HG02870 (cell line): ENCODE measurements around the gene IGF1R.

ENCODE experiments used
- ATAC-seq: cut with Tn5 transposase; IDR thresholded peaks from one replicate; pipeline ENCODE4 v1.9.1; 2021; ENCODE audit warnings: mild to moderate bottlenecking, moderate library complexity; ENCODE audit not compliant: unreplicated experiment

The IGF1R gene

GRCh38 chr15:98933406-98933805 lies 285.1 kb downstream of the IGF1R start:
- no peak for ATAC-seq

DNA sequence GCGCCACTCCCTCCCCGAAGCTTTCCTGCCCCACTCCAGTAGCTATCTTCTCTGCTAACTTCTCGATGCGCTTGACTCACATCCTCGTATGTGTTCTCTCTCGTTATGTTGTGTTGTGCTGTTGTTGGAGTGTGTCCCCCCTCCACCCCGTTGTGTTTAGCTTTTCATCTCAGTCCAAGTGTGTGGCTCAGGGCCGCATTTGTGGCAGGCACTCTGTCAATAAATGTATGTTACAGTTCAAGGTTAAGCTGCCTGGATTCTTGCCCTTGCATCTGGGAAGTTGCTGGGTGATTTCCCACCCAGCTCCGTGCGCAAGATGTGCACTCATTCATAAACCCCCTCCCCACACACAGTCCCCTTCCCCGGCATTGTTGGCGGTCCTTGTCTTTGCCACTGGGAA lies 287.4 kb downstream of the IGF1R start:
- no peak for ATAC-seq

DNA sequence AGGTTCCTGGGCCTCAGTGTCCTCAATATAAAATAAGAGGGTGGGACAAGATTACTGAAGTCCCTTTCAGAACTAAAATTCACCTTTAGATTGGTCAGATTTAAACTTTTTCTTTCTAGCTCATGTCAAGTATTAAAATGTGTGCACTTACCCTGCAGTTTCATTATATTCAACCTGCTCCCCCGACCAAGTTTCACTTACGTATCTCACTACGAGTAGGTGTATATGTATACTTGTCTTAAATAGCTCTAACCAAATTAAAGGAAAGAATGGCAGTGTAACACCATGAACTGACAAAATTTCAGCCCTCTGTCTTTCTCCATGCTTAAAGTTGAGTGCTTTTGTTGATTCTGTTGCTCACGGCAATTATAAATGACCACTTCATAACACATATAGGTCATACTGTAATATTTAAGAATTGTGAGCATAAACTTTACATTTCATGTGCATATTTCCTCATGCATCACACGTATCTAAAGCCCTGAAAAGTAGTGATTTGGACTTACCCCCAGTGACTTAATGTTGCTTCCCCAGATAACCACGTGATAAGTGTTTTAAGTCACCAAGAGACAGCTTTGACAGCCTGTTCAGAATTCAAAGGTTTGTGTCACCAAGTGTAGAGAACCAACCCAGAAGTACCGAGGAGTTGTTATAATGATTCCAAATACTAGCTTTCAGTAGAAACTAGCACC lies 289.2 kb downstream of the IGF1R start:
- peak; percentile 89 for ATAC-seq

DNA sequence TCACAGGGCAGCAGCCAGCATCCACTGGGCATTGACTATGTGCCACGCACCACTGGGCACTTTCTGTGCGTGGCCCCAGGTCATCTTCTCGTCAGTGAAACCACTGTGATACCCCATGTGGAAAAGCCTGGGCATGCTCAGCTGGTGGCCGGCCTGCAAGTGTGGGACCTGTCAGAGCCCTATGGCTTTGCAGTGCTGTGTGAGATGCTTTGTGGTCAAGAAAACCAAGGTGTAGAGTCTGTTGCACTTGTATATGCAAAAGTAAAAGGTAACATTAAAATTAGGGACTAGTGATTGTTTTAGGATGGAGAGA lies 289.7 kb downstream of the IGF1R start:
- peak; percentile 38 for ATAC-seq

- ATAC-seq = no peak
These were observed 290.5 kb downstream of the IGF1R start for GRCh38 chr15:98938799-98939198.

GRCh38 chr15:98939311-98940080 lies 291.2 kb downstream of the IGF1R start:
- ATAC-seq = no peak

DNA sequence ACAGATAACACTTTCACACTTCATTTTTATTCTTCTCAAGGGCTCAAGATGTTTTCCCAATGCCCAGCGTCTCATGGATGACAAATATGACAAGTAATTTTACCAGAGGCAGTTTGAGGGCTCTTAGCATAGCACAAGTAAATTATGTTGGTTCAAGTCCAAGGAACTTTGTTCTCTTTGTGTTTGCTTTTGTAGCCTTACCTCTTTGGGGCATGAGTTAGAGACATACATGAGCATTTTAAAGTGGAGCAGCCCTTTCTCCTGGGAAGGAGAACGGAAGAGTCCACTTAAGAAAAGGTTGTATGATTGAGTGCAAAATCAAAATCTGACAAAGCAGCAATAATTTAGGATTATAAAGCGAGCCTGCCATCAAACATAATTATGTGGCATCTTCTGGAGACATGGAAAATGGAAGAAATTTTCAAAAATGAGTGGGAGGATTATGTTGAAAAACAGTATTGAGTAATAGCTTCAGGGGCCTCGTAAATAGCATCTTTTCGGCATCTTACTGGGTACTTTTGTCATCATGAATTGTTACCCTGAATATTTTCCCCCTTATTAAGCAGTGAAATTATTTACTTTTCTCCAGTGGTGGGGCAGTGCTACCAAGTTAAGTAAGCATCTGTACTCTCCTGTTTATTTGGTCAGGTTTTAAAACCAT lies 293.4 kb downstream of the IGF1R start:
- ATAC-seq = no peak

GRCh38 chr15:98942431-98942830 lies 294.1 kb downstream of the IGF1R start:
- no peak for ATAC-seq

DNA sequence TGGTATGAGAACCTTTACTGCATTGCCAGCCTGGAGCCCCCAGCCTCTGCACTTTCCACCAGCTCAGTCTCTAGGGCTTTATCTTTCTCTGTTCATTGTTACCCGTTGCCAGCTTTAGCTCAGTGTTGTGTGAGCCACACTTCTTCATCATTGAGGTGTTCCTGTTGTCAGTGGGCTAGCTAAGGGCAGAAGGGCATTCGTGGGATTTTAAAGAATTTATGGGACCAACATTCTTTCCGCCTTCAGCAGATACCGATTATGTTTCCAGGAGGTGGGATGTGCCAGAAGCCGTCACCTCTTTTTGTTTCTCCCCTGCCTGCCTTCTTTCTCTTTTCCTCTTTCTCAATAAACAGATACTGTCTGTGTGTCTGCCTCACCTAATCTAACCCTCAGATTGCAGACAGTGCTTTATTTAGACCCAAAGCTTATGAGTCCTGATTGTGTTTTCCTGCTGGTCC lies 294.7 kb downstream of the IGF1R start:
- ATAC-seq = no peak

DNA sequence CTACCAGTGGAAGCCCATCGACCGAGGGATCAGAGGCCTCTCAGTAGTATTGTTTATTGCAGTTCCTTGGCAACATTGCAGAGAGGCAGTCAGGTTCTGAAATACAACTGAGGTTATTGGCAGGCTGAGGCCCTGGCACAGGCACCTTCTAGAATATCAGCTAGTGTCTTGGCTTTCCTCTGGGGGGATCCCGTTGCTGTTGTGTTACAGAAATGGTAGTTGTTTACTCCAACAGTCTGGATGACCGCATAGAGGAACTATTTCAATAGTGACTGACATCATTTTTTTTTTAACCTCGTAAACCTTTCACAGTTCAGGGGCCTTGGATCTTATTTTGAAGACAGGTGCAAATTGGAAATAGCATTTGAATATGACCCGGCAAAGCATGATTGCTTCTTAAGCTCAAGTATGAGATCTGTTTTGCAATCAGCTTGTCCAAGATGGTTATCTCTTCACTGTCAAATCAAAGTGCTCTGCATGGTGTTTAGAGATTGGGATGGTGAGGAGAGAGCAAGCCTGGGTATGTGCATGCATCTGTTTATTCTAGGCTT lies 295.3 kb downstream of the IGF1R start:
- ATAC-seq = no peak

- ATAC-seq = no peak
These were observed 298.2 kb downstream of the IGF1R start for GRCh38 chr15:98946301-98947255.

GRCh38 chr15:98948456-98948855 lies 300.1 kb downstream of the IGF1R start:
- ATAC-seq = no peak

GRCh38 chr15:98948941-98949340 lies 300.6 kb downstream of the IGF1R start:
- ATAC-seq = no peak

DNA sequence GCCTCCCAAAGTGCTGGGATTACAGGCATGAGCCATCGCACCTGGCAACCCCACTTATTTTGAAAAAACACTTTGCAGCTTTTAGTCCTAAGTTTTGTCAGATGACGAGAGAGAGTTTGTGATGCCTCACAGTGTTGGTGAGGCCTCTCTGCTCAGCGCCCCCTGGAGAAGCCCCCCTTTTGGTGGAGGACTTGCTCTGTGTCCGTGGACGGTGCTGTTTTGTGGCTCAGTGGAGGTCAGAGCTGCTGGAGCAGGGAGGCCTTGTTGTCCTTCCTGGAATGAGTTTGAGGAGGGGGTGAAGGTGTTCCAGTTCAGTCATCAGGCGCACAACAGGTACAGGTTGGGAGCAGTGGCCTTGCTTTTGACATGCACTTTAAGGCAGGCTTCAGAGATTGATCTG lies 301.3 kb downstream of the IGF1R start:
- ATAC-seq = no peak

- no peak for ATAC-seq
These were observed 301.9 kb downstream of the IGF1R start for GRCh38 chr15:98950248-98950647.

GRCh38 chr15:98951004-98951403 lies 302.7 kb downstream of the IGF1R start:
- no peak for ATAC-seq

- ATAC-seq = no peak
These were observed 303.4 kb downstream of the IGF1R start for GRCh38 chr15:98951493-98952320.

DNA sequence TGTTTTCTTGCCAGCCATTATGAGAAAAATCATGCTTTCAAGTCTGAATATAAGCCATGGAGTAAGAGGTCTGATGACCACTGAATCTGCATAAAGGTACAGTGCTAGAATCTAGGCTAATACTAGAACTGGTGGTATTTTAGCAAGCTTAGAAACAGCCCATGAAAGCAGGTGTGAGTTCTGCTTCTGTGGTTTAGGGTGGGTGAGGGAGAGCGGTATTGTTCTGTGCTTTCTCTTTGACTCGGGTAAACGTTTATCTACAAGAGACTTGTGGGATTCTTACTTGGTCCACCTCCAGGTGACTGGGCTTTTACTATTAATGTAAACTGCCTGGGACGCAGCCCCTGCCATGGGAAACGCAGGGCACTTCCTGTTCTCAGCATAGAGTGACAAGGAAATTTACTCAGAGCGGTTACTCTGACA lies 304.1 kb downstream of the IGF1R start:
- peak; percentile 98 for ATAC-seq

DNA sequence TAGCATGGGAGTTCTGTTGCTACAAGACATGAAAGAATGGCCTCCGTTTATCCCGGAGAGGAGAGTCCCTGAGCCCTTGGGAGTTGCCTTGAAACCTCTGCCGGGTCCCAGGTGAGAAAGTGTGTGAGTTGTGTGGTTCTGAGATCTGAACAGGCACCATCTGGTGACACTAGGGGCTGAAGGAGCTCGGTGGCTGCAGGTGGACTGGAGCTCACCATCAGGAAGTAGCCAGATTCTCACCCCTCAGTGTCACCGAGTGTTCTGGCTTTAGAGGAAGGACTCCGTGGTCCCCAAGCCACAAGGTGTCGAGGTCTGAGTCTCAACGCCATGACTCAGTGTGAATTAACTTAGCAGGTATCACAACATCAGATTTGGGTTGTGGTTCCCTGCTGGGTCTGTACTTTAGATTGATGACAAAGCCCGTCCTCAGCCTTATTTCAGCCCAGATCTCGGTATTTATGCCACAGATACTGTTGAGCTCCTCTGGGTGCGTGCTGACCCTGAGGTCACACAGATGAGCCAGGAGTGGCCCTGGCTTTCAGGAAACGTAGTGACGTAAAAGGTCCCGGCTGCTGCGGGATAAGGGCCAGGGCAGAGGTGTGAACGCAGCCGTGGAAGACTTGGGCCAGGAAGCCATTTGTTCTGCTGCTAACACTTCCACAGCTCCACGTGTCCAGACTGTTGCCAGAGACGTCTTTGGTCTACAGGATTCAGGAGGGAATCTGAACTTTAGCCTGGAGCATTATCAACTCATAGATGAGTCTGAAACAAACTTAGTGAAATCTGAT lies 304.9 kb downstream of the IGF1R start:
- ATAC-seq = peak; percentile 20
